Activated naive CD4-positive, alpha-beta T cell treated with anti-CD3 and anti-CD28 coated beads, Interleukin-2, amount 10 ng/mL, durations not matched to agents 7 days and 5 days (primary cell): Measurements from ENCODE around the gene SPTLC2.

Experiments used
- CTCF ChIA-PET: fragments of 350-600 bp; sonication (Branson Sonifier 250); formaldehyde crosslinking; loops from one replicate; lab custom pipeline; 2021; ENCODE audit warnings: antibody characterized with exemption; lab: Charles Lee
- DNase-seq: peaks from one replicate; pipeline ENCODE4 v3.0.0-alpha.2; 2020
- H3K27ac Mint-ChIP-seq: one replicate; pipeline ENCODE4 v1.8.0; 2021; ENCODE audit warnings: mild to moderate bottlenecking, moderate library complexity, mixed read lengths
- H3K27me3 Mint-ChIP-seq: one replicate; pipeline ENCODE4 v1.8.0; 2021; ENCODE audit warnings: mild to moderate bottlenecking, mixed read lengths
- H3K36me3 Mint-ChIP-seq: one replicate; pipeline ENCODE4 v1.8.0; 2021; ENCODE audit warnings: mixed read lengths
- H3K4me1 Mint-ChIP-seq: one replicate; pipeline ENCODE4 v1.8.0; 2021; ENCODE audit warnings: mixed read lengths
- H3K4me3 Mint-ChIP-seq: one replicate; pipeline ENCODE4 v1.8.0; 2021; ENCODE audit warnings: mild to moderate bottlenecking, moderate library complexity, mixed read lengths
- H3K9me3 Mint-ChIP-seq: one replicate; pipeline ENCODE4 v1.8.0; 2021; ENCODE audit warnings: mixed read lengths

Gene SPTLC2

DNA sequence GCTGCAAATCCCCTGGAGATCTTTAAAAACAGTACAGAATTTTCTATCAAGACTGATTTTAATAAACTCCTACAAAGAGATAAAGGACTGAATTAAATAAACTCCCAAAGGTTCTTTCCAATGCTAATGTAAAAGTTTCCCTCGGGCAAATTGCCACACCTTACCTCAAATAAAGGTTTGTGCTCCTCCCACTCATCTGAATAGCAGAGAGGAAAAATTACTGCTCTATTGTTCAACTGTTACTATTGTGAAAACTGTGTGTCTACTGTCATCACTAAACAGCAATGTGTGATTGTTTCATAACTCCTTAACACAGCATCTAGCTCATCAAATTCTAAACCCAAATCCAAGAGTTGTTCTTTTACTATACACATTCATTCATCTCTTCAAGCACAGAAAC, 3.2 kb downstream of the SPTLC2 start:
- Mint-ChIP-seq H3K9me3 (no peaks in the 10 kb centered on the region), H3K4me3 (no peak overlapping the region), H3K4me1 (peaks cover 57% of the 10 kb centered on the region), H3K36me3 (peaks cover 31% of the 10 kb centered on the region), H3K27me3 (peaks cover 9% of the 10 kb centered on the region), H3K27ac (no peak overlapping the region)
- no peak for DNase-seq
- CTCF ChIA-PET: interaction anchor here (1.2 kb wide), 1 partner anchor 8 kb away, joined by 4 read pairs; no protein-coding TSS in a partner anchor

DNA sequence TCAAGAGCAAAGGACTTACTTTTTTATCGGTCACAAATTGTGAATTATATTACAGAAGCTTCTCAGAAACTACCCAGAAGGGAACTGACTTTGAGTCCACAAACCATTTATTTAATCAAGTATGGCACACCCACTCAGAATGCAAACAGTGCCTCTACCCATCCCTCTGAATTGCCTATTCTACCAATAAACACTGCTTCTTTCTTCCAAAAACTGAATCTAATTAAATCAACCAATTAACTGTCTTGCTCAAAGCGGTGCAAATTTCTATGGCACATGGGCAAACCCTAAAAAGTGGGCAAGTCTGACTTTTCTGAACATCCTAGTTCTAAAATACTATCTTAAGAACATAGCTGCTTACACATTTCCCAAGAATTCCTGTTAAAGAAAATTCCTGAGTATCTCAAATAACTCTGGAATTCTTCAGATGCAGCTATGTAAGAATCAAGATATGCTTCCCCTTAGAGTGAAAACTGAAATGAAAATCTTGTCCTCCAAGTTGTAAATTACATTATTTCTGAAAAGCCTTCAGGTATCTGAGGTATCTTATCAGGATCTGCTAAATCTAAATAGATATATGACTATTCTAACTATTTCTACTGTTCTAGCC, 4.3 kb downstream of the SPTLC2 start:
- Mint-ChIP-seq H3K4me1 (peaks cover 68% of the 10 kb centered on the region), H3K4me3 (no peak overlapping the region), H3K27me3 (peaks cover 7% of the 10 kb centered on the region), H3K27ac (no peak overlapping the region), H3K9me3 (no peaks in the 10 kb centered on the region), H3K36me3 (peaks cover 31% of the 10 kb centered on the region)
- CTCF ChIA-PET: interaction anchor here (1.0 kb wide), 1 partner anchor 13 kb away, joined by 3 read pairs; no protein-coding TSS in a partner anchor
- DNase-seq: no peak

DNA sequence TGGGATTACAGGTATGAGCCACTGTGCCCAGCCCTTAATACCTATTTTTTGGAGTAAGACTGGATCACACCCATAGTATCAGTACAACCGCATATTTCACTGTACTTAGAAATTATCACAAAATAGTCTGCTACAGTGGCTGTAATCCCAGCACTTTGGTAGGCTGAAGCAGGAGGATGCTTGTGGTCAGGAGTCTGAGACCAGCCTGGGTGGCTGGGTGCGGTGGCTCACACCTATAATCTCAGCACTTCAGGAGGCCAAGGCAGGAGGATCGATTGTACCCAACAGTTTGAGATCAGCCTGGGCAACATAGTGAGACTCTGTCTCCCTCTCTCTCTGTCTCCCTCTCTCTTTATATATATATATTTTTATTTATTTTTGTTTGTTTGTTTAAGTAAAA, 5.9 kb downstream of the SPTLC2 start:
- Mint-ChIP-seq H3K27me3 (no peaks in the 10 kb centered on the region), H3K4me1 (peaks cover 79% of the 10 kb centered on the region), H3K36me3 (peaks cover 29% of the 10 kb centered on the region)

GRCh38 chr14:77609922-77610321, 6.5 kb downstream of the SPTLC2 start:
- Mint-ChIP-seq H3K4me3 (no peak overlapping the region), H3K27ac (no peak overlapping the region), H3K4me1 (peaks cover 80% of the 10 kb centered on the region), H3K36me3 (peaks cover 22% of the 10 kb centered on the region), H3K9me3 (no peaks in the 10 kb centered on the region), H3K27me3 (no peaks in the 10 kb centered on the region)
- CTCF ChIA-PET: no interaction called here
- DNase-seq: no peak

More for the DNA sequence above, 5.9 kb downstream of the SPTLC2 start:
- CTCF ChIA-PET: no interaction called here
- Mint-ChIP-seq H3K9me3 (no peaks in the 10 kb centered on the region), H3K4me3 (no peak overlapping the region), H3K27ac (no peak overlapping the region)
- no peak for DNase-seq

- Mint-ChIP-seq H3K27me3 (no peaks in the 10 kb centered on the region), H3K4me1 (peaks cover 74% of the 10 kb centered on the region), H3K9me3 (no peaks in the 10 kb centered on the region), H3K36me3 (peaks cover 17% of the 10 kb centered on the region), H3K27ac (peak overlapping the region; percentile 90), H3K4me3 (peak overlapping the region; percentile 68)
- DNase-seq: peak; percentile 29
- CTCF ChIA-PET: interaction anchor here (0.9 to 2.1 kb wide), 5 partner anchors 13 to 150 kb away, joined by 3 to 5 read pairs (median 3); partner anchors contain the start of gene VIPAS39
Measured at GRCh38 chr14:77607741-77608302, 8.6 kb downstream of the SPTLC2 start.

DNA sequence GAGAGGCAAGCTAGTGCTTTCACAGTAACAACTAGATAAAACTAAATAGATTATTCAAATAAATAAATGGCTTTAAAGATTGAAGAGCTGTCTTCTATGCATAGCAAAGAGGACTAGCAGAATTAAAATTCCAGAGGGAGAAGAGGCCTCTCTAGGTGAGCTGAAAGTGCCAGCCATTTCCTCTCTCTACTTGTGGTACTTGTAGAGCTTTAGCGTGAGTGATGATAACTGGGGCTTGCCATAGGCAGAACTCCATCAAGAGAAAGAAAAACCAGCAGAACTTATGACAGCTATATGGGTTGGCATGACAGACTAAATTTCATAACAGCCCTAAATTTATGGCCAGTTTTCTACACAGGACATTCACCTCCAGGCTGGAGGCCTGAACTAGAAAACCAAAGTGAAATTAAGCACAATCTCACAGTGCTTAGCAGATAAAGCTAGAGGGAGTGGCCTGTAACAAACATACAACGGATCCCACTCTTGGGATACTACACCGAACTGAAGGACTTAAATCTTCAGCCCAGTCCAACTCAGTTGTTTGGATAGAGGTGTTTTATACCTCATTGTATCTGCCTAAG, 11.0 kb downstream of the SPTLC2 start:
- Mint-ChIP-seq H3K27ac (peak overlapping the region; percentile 42), H3K4me1 (peaks cover 77% of the 10 kb centered on the region), H3K27me3 (no peaks in the 10 kb centered on the region), H3K4me3 (no peak overlapping the region), H3K9me3 (peaks cover 4% of the 10 kb centered on the region), H3K36me3 (peaks cover 24% of the 10 kb centered on the region)
- DNase-seq: no peak
- CTCF ChIA-PET: interaction anchor here (1.4 to 1.8 kb wide), 2 partner anchors 8 to 54 kb away, joined by 4 read pairs; no protein-coding TSS in a partner anchor

- H3K27ac Mint-ChIP-seq: no peak overlapping the region
- H3K9me3 Mint-ChIP-seq: peaks cover 4% of the 10 kb centered on the region
- CTCF ChIA-PET: interaction anchor here (1.3 kb wide), 1 partner anchor 10 kb away, joined by 4 read pairs; no protein-coding TSS in a partner anchor
- no peak overlapping the region for H3K4me3 Mint-ChIP-seq
- H3K27me3 Mint-ChIP-seq: no peaks in the 10 kb centered on the region
- DNase-seq: no peak
- peaks cover 82% of the 10 kb centered on the region for H3K4me1 Mint-ChIP-seq
- H3K36me3 Mint-ChIP-seq: peaks cover 21% of the 10 kb centered on the region
Measured at GRCh38 chr14:77603654-77604255, 12.7 kb downstream of the SPTLC2 start.

- CTCF ChIA-PET: interaction anchor here (1.3 kb wide), 1 partner anchor 9 kb away, joined by 4 read pairs; no protein-coding TSS in a partner anchor
- H3K27ac Mint-ChIP-seq: no peak overlapping the region
- H3K4me1 Mint-ChIP-seq: peaks cover 82% of the 10 kb centered on the region
Measured at GRCh38 chr14:77603031-77603430, 13.4 kb downstream of the SPTLC2 start.

GRCh38 chr14:77601846-77602619, 14.4 kb downstream of the SPTLC2 start:
- Mint-ChIP-seq H3K9me3 (peaks cover 4% of the 10 kb centered on the region), H3K27ac (no peak overlapping the region), H3K4me3 (no peak overlapping the region), H3K36me3 (peaks cover 26% of the 10 kb centered on the region), H3K4me1 (peaks cover 75% of the 10 kb centered on the region), H3K27me3 (no peaks in the 10 kb centered on the region)
- CTCF ChIA-PET: no interaction called here
- no peak for DNase-seq

More at GRCh38 chr14:77603031-77603430, 13.4 kb downstream of the SPTLC2 start:
- Mint-ChIP-seq H3K27me3 (no peaks in the 10 kb centered on the region), H3K36me3 (peaks cover 21% of the 10 kb centered on the region), H3K9me3 (peaks cover 4% of the 10 kb centered on the region), H3K4me3 (no peak overlapping the region)
- DNase-seq: no peak

GRCh38 chr14:77599889-77600288, 16.5 kb downstream of the SPTLC2 start:
- Mint-ChIP-seq H3K4me1 (peaks cover 60% of the 10 kb centered on the region), H3K36me3 (peaks cover 40% of the 10 kb centered on the region), H3K9me3 (peaks cover 4% of the 10 kb centered on the region), H3K27ac (no peak overlapping the region), H3K27me3 (no peaks in the 10 kb centered on the region), H3K4me3 (no peak overlapping the region)
- DNase-seq: no peak
- CTCF ChIA-PET: interaction anchor here (1.0 kb wide), 1 partner anchor 16 kb away, joined by 3 read pairs; no protein-coding TSS in a partner anchor

DNA sequence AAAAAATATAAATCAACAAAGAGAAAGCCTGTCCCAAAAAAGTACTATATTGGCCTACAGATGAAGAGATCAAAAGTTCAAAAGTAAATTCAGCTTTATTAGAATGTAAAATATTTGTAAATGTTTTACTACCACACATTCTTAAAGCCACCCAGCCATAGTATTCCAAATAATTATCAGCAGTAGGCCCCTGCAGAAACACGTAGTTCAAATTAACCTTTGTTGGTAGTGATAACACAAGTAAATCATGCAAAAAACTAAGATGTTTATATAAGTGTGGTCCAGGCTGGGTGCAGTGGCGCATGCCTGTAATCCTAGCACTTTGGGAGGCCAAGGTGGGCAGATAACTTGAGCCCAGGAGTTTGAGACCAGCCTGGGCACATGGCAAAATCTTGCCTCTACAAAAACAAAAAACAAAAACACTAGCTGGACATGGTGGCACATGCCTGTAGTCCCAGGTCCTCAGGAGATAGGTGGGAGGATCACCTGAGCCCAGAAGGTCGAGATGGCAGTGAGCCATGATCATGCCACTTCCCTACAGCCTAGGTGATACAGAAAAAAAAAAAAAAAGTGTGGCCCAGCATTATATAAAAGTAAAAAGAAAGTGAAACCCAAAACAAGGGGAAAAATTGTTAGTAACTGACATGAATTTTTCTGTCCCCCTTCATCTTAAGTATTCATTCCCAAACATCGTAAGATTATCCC, 17.9 kb downstream of the SPTLC2 start:
- CTCF ChIA-PET: interaction anchor here (0.6 to 1.0 kb wide), 2 partner anchors 13 to 55 kb away, joined by 3 read pairs; no protein-coding TSS in a partner anchor
- H3K4me3 Mint-ChIP-seq: peak overlapping the region; percentile 42
- H3K27me3 Mint-ChIP-seq: no peaks in the 10 kb centered on the region
- DNase-seq: peak; percentile 46
- H3K9me3 Mint-ChIP-seq: peaks cover 4% of the 10 kb centered on the region
- H3K36me3 Mint-ChIP-seq: peaks cover 41% of the 10 kb centered on the region
- H3K4me1 Mint-ChIP-seq: peaks cover 65% of the 10 kb centered on the region
- peak overlapping the region; percentile 82 for H3K27ac Mint-ChIP-seq

DNA sequence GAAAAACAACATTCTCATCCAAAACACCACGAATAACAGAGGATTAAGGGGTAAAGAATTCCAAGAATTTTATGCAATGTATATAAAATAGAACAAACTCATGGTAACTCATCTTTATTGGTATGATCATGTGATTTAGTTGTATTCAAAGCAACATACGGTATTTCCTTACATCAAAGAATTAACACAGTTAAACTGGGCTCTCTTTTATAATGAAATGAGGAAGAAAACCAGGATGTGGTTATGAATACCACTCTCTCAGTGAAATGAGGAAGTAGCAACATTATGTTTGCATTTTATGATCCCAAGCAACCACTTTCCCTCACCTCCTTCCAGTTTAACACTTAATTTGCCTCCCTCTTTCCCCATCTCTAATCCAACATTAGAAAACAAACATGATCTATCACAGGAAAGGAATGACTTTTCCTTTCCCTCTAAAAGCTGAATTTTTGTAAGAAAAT, 22.9 kb downstream of the SPTLC2 start:
- H3K9me3 Mint-ChIP-seq: no peaks in the 10 kb centered on the region
- H3K27me3 Mint-ChIP-seq: no peaks in the 10 kb centered on the region
- H3K4me1 Mint-ChIP-seq: peaks cover 71% of the 10 kb centered on the region
- peak overlapping the region; percentile 87 for H3K27ac Mint-ChIP-seq
- H3K4me3 Mint-ChIP-seq: peak overlapping the region; percentile 62
- CTCF ChIA-PET: interaction anchor here (0.7 to 1.3 kb wide), 3 partner anchors 10 to 497 kb away, joined by 3 to 4 read pairs (median 4); no protein-coding TSS in a partner anchor
- no peak for DNase-seq
- peaks cover 55% of the 10 kb centered on the region for H3K36me3 Mint-ChIP-seq
